HG03025 (cell line): Measurements from ENCODE around the gene NCKAP5.

ENCODE experiments used
- ATAC-seq: cut with Tn5 transposase; IDR thresholded peaks from one replicate; pipeline ENCODE4 v1.9.1; 2021; ENCODE audit warnings: mild to moderate bottlenecking, moderate library complexity; ENCODE audit not compliant: unreplicated experiment, low FRiP score

The NCKAP5 gene

GRCh38 chr2:133130548-133131246, 437.6 kb downstream of the NCKAP5 start:
- no peak for ATAC-seq

- no peak for ATAC-seq
Measured at GRCh38 chr2:133124446-133124845, 443.8 kb downstream of the NCKAP5 start.

GRCh38 chr2:133123904-133124303, 444.4 kb downstream of the NCKAP5 start:
- no peak for ATAC-seq

DNA sequence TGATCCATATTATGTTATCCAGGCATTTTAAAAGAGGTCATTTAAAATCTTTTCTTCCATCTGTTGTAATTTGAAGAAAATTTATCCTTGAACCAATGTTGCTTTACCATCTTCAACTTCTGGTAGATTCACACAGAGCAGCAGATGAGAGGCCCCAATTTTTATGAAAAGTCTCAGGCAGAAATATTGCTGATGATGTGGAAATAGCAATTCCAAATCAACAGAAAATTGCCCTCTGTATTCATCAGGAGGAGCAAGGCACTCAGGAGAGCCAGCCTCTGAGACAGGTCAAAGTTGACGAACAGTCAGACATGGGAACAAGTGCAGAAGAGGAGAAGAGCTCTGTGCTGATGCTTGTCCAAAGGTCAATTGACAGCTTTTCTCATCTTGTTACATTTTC, 444.9 kb downstream of the NCKAP5 start:
- no peak for ATAC-seq

- no peak for ATAC-seq
Measured at GRCh38 chr2:133122529-133122928, 445.7 kb downstream of the NCKAP5 start.

GRCh38 chr2:133120310-133120709, 448.0 kb downstream of the NCKAP5 start:
- ATAC-seq = no peak

DNA sequence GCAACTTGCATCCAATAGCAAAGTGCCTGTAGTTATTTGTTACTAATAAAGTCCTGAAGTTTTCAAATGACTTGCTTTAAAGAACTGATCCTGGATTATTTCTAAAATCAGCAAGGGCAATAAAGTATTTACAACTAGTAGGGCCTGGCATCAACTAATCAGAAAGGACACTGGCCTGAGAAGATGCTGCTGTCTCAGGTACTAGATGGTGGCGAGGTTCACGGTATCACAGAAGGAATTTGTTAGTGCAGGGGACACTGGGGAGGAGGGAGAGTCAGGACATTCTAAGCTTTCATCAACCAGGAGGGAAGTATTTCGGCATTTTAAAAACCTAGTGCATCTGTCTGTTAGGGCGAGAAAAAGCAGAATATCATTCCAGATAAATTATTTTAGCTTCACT, 458.1 kb downstream of the NCKAP5 start:
- no peak for ATAC-seq

DNA sequence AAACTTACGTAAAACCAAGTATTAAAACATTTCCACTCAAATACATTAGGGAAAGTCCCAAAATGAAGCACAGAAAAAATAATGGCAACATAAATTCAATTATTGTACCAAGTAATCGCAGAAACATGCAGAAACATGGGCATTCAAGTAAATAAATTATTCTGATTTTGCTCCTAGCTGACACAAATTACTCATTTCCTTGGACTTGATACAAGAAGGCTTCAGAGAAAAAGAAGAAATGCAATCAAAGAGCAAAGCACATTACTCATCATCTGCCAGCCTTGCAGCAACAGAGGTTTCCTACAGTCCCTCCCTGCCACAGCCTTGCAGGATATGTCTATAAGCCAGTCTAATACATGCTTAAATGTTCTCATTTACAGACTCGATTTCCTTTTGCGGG, 458.5 kb downstream of the NCKAP5 start:
- ATAC-seq = no peak

DNA sequence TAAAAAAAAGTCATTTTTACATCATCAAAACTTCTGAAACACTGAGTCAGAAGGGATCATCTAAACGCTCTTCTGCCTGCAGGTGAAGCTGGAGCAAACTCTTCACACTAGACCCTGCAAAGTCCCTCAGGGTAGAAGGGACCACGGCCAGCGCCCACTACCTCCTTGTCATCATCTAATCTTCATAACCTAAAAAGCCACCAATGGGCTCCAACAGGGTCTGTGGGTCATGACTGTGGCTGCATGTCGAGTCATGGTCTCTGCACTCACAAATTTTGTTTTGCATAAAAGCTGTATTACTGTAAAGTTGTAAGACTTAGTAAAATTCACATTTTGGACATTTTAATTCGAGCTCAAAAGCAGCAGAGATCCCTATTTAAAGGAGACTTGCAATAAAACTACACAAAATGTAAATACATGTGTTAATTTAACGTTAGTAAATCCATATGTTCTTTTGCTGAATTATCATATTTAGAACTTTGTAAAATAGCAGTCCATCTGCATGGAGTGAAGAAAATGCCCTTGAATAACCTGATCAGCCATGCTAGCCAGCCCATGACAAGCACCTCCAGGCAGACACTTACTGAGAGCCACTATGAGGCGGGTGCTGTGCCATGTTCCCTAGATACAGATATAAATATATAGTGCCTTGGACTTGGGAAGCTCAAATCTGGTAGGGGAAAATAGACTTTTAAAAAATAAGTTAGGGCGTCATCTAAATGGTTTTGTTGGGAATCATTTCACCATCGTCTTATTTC, 461.0 kb downstream of the NCKAP5 start:
- no peak for ATAC-seq

- ATAC-seq = no peak
Measured at GRCh38 chr2:133104871-133105270, 463.4 kb downstream of the NCKAP5 start.

DNA sequence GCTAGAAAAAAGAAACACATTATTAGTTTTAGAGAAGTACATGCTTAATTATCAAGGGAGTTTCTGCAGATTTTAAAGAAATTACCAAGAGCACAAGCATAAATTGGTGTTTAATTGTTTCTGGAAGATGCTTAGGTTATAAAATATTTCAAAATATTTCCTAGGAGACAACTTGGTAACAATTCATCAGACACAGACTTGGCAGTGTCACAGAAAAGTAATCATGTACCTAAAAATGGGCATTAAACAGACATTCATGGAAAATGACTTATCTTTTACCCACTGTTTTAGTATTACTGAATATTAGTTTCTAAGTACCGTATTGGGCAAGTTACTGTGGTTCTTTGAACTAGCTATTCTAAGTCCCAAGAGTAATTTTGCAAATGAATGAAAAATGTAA, 469.5 kb downstream of the NCKAP5 start:
- ATAC-seq = no peak

GRCh38 chr2:133097666-133098065, 470.6 kb downstream of the NCKAP5 start:
- ATAC-seq = no peak

GRCh38 chr2:133092571-133092970, 475.7 kb downstream of the NCKAP5 start:
- no peak for ATAC-seq

DNA sequence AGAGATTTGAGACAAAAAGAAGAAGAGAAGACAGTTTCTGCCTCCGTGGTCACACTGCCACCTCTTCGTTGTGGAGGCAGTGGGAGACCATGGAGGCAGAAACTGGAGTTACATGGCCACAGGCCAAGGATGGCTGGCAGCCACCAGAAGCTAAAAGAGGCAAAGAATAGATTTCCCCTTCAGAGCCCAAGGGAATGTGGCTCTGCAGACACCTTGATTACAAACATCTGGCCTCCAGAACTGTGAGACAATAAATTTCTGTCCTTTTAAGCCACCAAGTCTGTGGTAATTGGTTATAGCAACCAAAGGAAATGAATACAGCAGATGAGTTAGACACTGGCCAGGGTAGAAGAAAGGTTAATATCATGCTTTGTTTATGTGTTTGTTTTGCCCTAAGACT, 477.9 kb downstream of the NCKAP5 start:
- no peak for ATAC-seq

- no peak for ATAC-seq
Measured at GRCh38 chr2:133086176-133086575, 482.1 kb downstream of the NCKAP5 start.

DNA sequence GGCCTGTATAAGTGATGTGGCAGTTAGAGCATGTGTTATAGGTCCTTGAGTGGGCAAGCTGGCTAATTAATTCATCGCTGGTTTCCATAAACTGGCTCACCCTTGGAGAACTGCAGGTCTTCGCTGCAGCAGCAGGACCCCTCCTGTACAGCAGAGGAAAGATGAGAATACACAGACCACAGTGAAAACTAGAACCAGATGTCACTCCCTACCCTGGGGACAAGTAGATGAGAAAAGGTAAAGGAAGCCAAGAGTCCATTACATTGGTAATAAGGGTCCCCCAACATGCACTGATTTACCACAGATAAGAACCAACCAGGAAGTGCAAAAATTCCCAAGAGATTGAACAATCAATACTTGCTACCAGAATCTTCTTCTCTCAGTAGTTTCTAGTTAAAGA, 482.6 kb downstream of the NCKAP5 start:
- no peak for ATAC-seq

DNA sequence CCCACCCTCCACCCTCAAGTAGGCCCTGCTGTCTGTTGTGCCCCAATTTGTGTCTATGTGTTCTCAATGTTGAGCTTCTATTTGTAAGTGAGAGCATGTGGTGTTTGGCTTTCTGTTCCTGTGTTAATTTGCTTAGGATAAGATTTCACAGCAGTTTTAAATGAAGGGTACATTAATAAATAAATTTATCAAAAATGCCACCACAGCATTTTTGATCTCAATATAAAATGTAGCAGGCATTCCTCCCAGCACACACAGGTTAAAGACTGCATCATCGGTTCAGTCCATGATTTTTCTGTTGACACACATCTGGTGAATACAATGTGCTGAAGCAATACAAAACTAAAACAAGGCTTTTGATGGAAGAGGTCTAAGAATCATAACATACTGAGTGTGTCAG, 486.2 kb downstream of the NCKAP5 start:
- ATAC-seq = no peak

DNA sequence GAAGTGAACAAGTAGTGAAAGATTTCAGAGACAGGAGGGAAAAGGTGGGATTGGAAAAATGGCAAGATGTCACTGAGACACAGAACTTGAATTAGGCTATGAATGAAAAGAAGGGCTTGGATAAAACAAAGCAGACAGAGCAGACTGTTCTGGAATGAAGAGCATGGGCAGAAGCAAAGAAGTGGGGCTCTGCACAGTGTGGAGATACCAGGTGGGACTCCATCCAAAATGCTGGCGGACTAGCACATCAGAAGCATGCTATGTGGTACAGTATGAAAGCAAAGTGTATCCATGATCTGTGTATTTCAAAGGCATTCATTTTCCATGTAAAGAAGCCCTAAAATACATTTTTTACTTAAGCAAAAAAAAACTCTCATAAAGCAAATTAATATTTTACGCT, 487.4 kb downstream of the NCKAP5 start:
- no peak for ATAC-seq

DNA sequence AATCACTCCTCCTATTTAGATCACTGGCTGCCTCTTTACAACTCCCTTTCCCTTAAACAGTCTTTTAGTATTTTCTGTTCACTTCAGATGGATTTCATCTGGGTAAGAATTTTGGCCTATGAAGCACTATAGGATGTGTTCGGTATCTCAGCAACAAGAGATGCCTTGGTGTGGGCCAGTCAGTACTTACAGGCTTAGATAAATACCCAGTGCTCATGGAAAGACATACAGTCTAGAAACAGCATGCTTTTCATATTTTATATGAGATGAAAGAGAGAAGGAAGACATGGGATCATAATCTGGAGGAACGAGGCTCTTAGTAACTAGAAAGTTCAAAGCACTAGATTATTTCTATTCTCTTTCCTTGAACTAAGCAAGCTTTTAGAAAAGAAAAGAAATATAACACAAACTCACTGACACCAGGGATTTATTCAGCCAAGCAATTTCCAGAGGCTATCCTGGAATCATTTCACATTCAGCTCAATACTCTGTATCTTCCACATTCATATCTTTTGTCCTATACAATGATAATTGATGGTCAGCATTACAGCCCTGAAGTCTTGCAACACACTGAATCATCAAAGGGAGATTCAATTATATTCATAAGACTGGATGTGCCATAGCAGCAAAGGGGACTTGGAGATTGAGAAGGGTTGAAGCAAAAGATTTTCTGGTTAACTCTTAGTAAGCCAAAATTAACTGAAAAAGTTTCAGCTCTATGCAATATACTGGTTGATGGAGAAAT, 489.4 kb downstream of the NCKAP5 start:
- no peak for ATAC-seq

DNA sequence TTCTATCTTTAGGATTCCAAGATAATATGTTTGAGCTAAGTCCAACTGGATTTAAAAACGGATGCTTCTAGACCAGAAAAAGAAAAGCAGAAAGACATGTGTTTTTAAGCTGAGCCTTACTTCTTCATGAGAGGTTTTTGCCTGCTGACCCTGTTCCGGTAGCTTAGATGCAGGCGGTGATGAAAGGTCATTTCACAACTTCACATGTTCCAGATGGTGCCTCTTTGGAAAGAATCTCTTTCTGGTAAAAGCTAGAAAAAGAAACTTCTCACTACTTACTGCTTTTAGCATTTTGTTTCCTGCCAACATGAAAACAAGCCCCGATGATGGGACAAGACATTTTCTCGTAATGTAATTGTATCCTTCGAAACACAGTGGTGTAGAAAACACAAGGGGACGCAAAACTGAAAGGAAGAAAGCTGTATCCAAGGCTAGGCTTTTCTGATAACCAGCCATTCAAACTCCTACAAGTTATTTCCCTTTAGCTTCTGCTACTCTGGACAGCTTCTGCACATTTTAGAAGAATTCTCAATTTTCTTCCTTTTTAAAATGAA, 490.9 kb downstream of the NCKAP5 start:
- no peak for ATAC-seq
